ENCODE data around the gene CYTL1.

DNA sequence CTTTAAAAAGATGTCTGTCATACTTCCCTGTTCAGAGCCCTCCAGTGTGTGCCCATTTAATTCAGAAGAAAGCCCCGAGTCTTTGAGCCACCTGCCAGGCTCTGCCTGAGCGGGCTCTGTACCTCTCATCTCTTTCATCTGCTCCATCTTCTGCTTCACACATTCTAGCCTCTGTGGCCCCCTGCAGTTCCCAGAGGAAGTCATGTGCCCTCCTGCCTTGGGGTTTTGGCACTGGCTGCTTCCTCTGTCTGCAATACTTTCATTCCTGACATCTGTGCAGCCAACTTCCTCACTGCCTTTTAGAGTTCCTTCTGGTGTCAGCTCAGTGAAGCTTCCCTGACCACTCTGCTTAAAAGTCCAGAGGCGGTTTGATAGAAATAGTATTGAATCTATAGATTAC is 25.8 kb upstream of the CYTL1 start:
- no peak for TF ChIP-seq POLR2A (IDR thresholded peaks at IDR 0.05)
- TF ChIP-seq, protein P1, sequence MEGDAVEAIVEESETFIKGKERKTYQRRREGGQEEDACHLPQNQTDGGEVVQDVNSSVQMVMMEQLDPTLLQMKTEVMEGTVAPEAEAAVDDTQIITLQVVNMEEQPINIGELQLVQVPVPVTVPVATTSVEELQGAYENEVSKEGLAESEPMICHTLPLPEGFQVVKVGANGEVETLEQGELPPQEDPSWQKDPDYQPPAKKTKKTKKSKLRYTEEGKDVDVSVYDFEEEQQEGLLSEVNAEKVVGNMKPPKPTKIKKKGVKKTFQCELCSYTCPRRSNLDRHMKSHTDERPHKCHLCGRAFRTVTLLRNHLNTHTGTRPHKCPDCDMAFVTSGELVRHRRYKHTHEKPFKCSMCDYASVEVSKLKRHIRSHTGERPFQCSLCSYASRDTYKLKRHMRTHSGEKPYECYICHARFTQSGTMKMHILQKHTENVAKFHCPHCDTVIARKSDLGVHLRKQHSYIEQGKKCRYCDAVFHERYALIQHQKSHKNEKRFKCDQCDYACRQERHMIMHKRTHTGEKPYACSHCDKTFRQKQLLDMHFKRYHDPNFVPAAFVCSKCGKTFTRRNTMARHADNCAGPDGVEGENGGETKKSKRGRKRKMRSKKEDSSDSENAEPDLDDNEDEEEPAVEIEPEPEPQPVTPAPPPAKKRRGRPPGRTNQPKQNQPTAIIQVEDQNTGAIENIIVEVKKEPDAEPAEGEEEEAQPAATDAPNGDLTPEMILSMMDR (IDR thresholded peaks at IDR 0.05) = no peak

Measured in adrenal gland (tissue), 5 donors.